Caco-2 (cell line): Measurements from ENCODE around the gene LRRC3B. TPM values are rescaled to one million over a fixed set of nuclear protein-coding genes. Genes with fewer than 3 reads are reported as not detected.

ENCODE experiments used
- BruUV-seq: library from RNA; stranded (reverse); fragments of 400-500 nt; replicated peaks from 2 replicates; lab custom pipeline; 2021; lab: Mats Ljungman, UMichigan
- CTCF ChIA-PET: fragments of 300-600 bp; sonication (Branson Sonifier 250); formaldehyde crosslinking; loops from one replicate; lab custom pipeline; 2022; ENCODE audit warnings: antibody characterized with exemption; lab: Charles Lee
- POLR2A ChIA-PET: fragments of 300-600 bp; sonication (Branson Sonifier 250); formaldehyde crosslinking; loops from one replicate; lab custom pipeline; 2022; ENCODE audit warnings: antibody characterized with exemption; lab: Charles Lee
- DNase-seq, 2 experiments: peaks; one replicate each; pipeline versions ENCODE4 v3.0.0 to v3.0.0-alpha.2; 2020 to 2022
- H3K27me3 ChIP-seq: replicated peaks from 2 replicates; pipeline ENCODE4 v1.6.0; 2011; ENCODE audit warnings: low read length; ENCODE audit not compliant: control insufficient read depth, insufficient read depth
- H3K36me3 ChIP-seq: 2 replicates; pipeline ENCODE4 v1.5.1; 2011; ENCODE audit warnings: low read length; ENCODE audit not compliant: control insufficient read depth, insufficient read depth
- H3K4me1 ChIP-seq: fragments of 250-450 bp; sonication (Bioruptor Pico); 2 replicates; pipeline ENCODE4 v1.5.1; 2020; ENCODE audit warnings: mild to moderate bottlenecking
- H3K4me3 ChIP-seq: 2 replicates; pipeline ENCODE4 v1.5.1; 2011; ENCODE audit warnings: low read depth, mild to moderate bottlenecking, control low read depth, low read length
- H3K9me3 ChIP-seq: fragments of 250-450 bp; sonication (Bioruptor Pico); 2 replicates; pipeline ENCODE4 v1.5.1; 2020; ENCODE audit warnings: mild to moderate bottlenecking, moderate library complexity
- H3K27ac Mint-ChIP-seq: one replicate; pipeline ENCODE4 v1.8.0; 2022; ENCODE audit warnings: mixed read lengths; ENCODE audit not compliant: unreplicated experiment
- H3K27me3 Mint-ChIP-seq: one replicate; pipeline ENCODE4 v1.8.0; 2022; ENCODE audit warnings: mixed read lengths; ENCODE audit not compliant: insufficient read depth, unreplicated experiment
- H3K36me3 Mint-ChIP-seq: one replicate; pipeline ENCODE4 v1.8.0; 2022; ENCODE audit warnings: mild to moderate bottlenecking, mixed read lengths; ENCODE audit not compliant: insufficient read depth, unreplicated experiment
- H3K4me1 Mint-ChIP-seq: one replicate; pipeline ENCODE4 v1.8.0; 2022; ENCODE audit warnings: low read depth, mixed read lengths; ENCODE audit not compliant: unreplicated experiment
- H3K4me3 Mint-ChIP-seq: one replicate; pipeline ENCODE4 v1.8.0; 2022; ENCODE audit warnings: mild to moderate bottlenecking, moderate library complexity, mixed read lengths; ENCODE audit not compliant: unreplicated experiment
- H3K9me3 Mint-ChIP-seq: one replicate; pipeline ENCODE4 v1.8.0; 2022; ENCODE audit warnings: mixed read lengths; ENCODE audit not compliant: unreplicated experiment
- CTCF ChIP-seq, 2 experiments: fragments of 200-600 bp in 1 of 2; IDR thresholded peaks; 1 replicate in 1 of 2; 2 replicates in 1 of 2; pipeline versions ENCODE4 v1.5.1 to v1.8.0; 2011 to 2022; ENCODE audit warnings: antibody characterized with exemption in 1 of 2, control low read depth in 1 of 2, inconsistent platforms in 1 of 2, low read depth in 1 of 2, low read length in 1 of 2, mild to moderate bottlenecking in 1 of 2, moderate library complexity in 1 of 2; ENCODE audit not compliant: insufficient read depth in 1 of 2, severe bottlenecking in 1 of 2, unreplicated experiment in 1 of 2
- intact Hi-C: fragments of 100-400 bp; cut with micrococcal nuclease; formaldehyde crosslinking; loops from one replicate; pipeline ENCODE4 v1.10.0; 2022; ENCODE audit not compliant: unreplicated experiment
- total RNA-seq: library from RNA; stranded (reverse); gene quantifications from 2 replicates; pipeline ENCODE4 v1.2.3, GENCODE V29; 2022

The LRRC3B gene
- total RNA-seq, 1 experiment from 2014 or later, result not detected

GRCh38 chr3:26624209-26624765 lies 1.7 kb downstream of the LRRC3B start:
- no peak for DNase-seq
- H3K36me3 ChIP-seq, result no peaks in the 10 kb centered on the region
- POLR2A ChIA-PET, result no interaction called here

GRCh38 chr3:26625187-26625586 lies 2.6 kb downstream of the LRRC3B start:
- Histone ChIP-seq H3K4me1 (no peaks in the 10 kb centered on the region), H3K9me3 (no peaks in the 10 kb centered on the region), H3K27me3 (no peaks in the 10 kb centered on the region), H3K4me3 (no peak overlapping the region), H3K36me3 (no peaks in the 10 kb centered on the region)
- ChIA-PET POLR2A (no interaction called here), CTCF (no interaction called here)
- no peak for TF ChIP-seq CTCF (IDR thresholded peaks at IDR 0.05; ENCODE audit: insufficient read depth in 1 of 2, low read depth in 1 of 2, low read length in 1 of 2, severe bottlenecking in 1 of 2, unreplicated experiment in 1 of 2)
- no peak for DNase-seq
- BruUV-seq, result no TSS peak
- intact Hi-C loops, result no loop called here
- Mint-ChIP-seq H3K4me1 (no peaks in the 10 kb centered on the region), H3K27me3 (peaks cover 8% of the 10 kb centered on the region), H3K9me3 (no peaks in the 10 kb centered on the region), H3K36me3 (no peaks in the 10 kb centered on the region), H3K4me3 (no peak overlapping the region), H3K27ac (no peak overlapping the region)

More at GRCh38 chr3:26624209-26624765, 1.7 kb downstream of the LRRC3B start:
- TF ChIP-seq CTCF (IDR thresholded peaks at IDR 0.05; ENCODE audit: insufficient read depth in 1 of 2, low read depth in 1 of 2, low read length in 1 of 2, severe bottlenecking in 1 of 2, unreplicated experiment in 1 of 2), result no peak
- Histone ChIP-seq H3K4me1 (no peaks in the 10 kb centered on the region), H3K4me3 (no peak overlapping the region), H3K9me3 (no peaks in the 10 kb centered on the region), H3K27me3 (no peaks in the 10 kb centered on the region)
- BruUV-seq, result no TSS peak
- H3K4me3 Mint-ChIP-seq, result no peak overlapping the region
- no peaks in the 10 kb centered on the region for H3K36me3 Mint-ChIP-seq
- no peaks in the 10 kb centered on the region for H3K4me1 Mint-ChIP-seq
- H3K9me3 Mint-ChIP-seq, result no peaks in the 10 kb centered on the region
- peaks cover 8% of the 10 kb centered on the region for H3K27me3 Mint-ChIP-seq
- intact Hi-C loops, result no loop called here
- CTCF ChIA-PET, result no interaction called here
- no peak overlapping the region for H3K27ac Mint-ChIP-seq

DNA sequence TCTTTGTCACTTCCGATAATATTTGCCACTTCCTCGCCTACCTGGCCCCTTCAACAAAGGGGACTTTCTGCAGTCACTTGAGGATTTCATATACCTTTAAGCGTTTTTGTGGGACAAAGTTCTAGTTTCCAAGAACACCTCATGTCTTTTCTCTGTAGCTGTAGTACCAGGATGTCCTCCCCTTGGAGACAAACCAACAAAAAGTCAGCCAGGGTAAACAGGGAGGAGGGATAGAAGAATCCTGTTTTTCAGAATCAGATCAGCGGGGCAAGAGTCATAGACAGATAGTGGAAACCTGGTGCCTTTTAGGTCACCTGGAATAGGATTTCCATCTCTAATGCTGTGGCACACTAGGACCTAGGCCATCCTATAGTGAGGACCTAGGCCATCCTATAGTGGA lies 4.5 kb downstream of the LRRC3B start:
- Histone ChIP-seq H3K4me1 (no peaks in the 10 kb centered on the region), H3K9me3 (no peaks in the 10 kb centered on the region), H3K27me3 (no peaks in the 10 kb centered on the region), H3K36me3 (no peaks in the 10 kb centered on the region), H3K4me3 (no peak overlapping the region)
- Mint-ChIP-seq H3K36me3 (no peaks in the 10 kb centered on the region), H3K4me1 (no peaks in the 10 kb centered on the region), H3K27me3 (peaks cover 10% of the 10 kb centered on the region), H3K27ac (no peak overlapping the region), H3K4me3 (no peak overlapping the region), H3K9me3 (no peaks in the 10 kb centered on the region)
- BruUV-seq, result no TSS peak
- no peak for TF ChIP-seq CTCF (IDR thresholded peaks at IDR 0.05; ENCODE audit: insufficient read depth in 1 of 2, low read depth in 1 of 2, low read length in 1 of 2, severe bottlenecking in 1 of 2, unreplicated experiment in 1 of 2)
- POLR2A ChIA-PET, result no interaction called here
- intact Hi-C loops, result no loop called here
- CTCF ChIA-PET, result no interaction called here
- no peak for DNase-seq
